NCI-H226 (cell line): ENCODE results near the gene QSER1.
A peak's percentile ranks its signal among the peaks of the same experiment; 100 is the strongest.
"Not testable (repeated sequence)": the region's sequence is repeated elsewhere in the genome, so short reads cannot be mapped to it uniquely, and the experiment has no call there.

ENCODE experiments used
- DNase-seq: peaks from one replicate; pipeline ENCODE4 v3.0.0-alpha.2; 2015

The QSER1 gene

GRCh38 chr11:32937283-32937682 is 44.7 kb downstream of the QSER1 start:
- not testable (repeated sequence) for DNase-seq

GRCh38 chr11:32939046-32939445 is 46.4 kb downstream of the QSER1 start:
- DNase-seq, result no peak

- no peak for DNase-seq
Measured at GRCh38 chr11:32939866-32940265, 47.3 kb downstream of the QSER1 start.

- no peak for DNase-seq
Measured at GRCh38 chr11:32940865-32941264, 48.3 kb downstream of the QSER1 start.

GRCh38 chr11:32947978-32948377 is 55.4 kb downstream of the QSER1 start:
- DNase-seq, result no peak

- DNase-seq, result no peak
Measured at GRCh38 chr11:32949739-32950138, 57.1 kb downstream of the QSER1 start.

GRCh38 chr11:32952421-32952820 is 59.8 kb downstream of the QSER1 start:
- DNase-seq, result no peak

- no peak for DNase-seq
Measured at GRCh38 chr11:32953700-32954099, 61.1 kb downstream of the QSER1 start.

- DNase-seq, result no peak
Measured at GRCh38 chr11:32960553-32961164, 68.0 kb downstream of the QSER1 start.

- no peak for DNase-seq
Measured at GRCh38 chr11:32962016-32962415, 69.4 kb downstream of the QSER1 start.

GRCh38 chr11:32963721-32964120 is 71.1 kb downstream of the QSER1 start:
- no peak for DNase-seq

GRCh38 chr11:32968541-32968940 is 75.9 kb downstream of the QSER1 start:
- no peak for DNase-seq

- DNase-seq, result not testable (repeated sequence)
Measured at GRCh38 chr11:32972233-32972632, 79.6 kb downstream of the QSER1 start.

- no peak for DNase-seq
Measured at GRCh38 chr11:32972781-32973180, 80.2 kb downstream of the QSER1 start.

GRCh38 chr11:32982626-32983025 is 90.0 kb downstream of the QSER1 start:
- DNase-seq, result no peak

GRCh38 chr11:32983506-32983905 is 90.9 kb downstream of the QSER1 start:
- DNase-seq, result no peak

- DNase-seq, result no peak
Measured at GRCh38 chr11:32985600-32985999, 93.0 kb downstream of the QSER1 start.

GRCh38 chr11:32987851-32988250 is 95.2 kb downstream of the QSER1 start:
- no peak for DNase-seq

GRCh38 chr11:32990481-32990880 is 97.9 kb downstream of the QSER1 start:
- DNase-seq, result no peak

- no peak for DNase-seq
Measured at GRCh38 chr11:32991427-32991826, 98.8 kb downstream of the QSER1 start.

GRCh38 chr11:32991898-32992297 is 99.3 kb downstream of the QSER1 start:
- no peak for DNase-seq

GRCh38 chr11:33000181-33000580 is 107.6 kb downstream of the QSER1 start:
- peak; percentile 73 for DNase-seq

GRCh38 chr11:33001281-33001680 is 108.7 kb downstream of the QSER1 start:
- no peak for DNase-seq

- DNase-seq, result no peak
Measured at GRCh38 chr11:33001751-33002542, 109.3 kb downstream of the QSER1 start.

- no peak for DNase-seq
Measured at GRCh38 chr11:33005175-33005574, 112.6 kb downstream of the QSER1 start.
